AG04449 (cell line): ENCODE data around the gene DDOST.

ENCODE experiments used
- CTCF ChIA-PET: fragments of 350-600 bp; formaldehyde crosslinking; extraction: SDS; loops from one replicate; lab custom pipeline; 2021; ENCODE audit warnings: antibody characterized with exemption; lab: Yijun Ruan, JAX
- POLR2A ChIA-PET: fragments of 400-600, 350-600 bp; formaldehyde crosslinking; extraction: SDS; loops from one replicate; lab custom pipeline; 2020; ENCODE audit warnings: antibody characterized with exemption, inconsistent platforms; lab: Yijun Ruan, JAX
- DNase-seq: peaks from one replicate; pipeline ENCODE4 v3.0.0-alpha.2; 2010; ENCODE audit warnings: low read depth, low spot score
- H3K4me3 ChIP-seq: 2 replicates; pipeline ENCODE4 v1.5.1; 2011; ENCODE audit warnings: low read depth, mild to moderate bottlenecking, control low read depth, low read length
- TF ChIP-seq, protein P1 (sequence below): IDR thresholded peaks from one replicate; pipeline ENCODE4 v1.5.1; 2011; ENCODE audit warnings: mild to moderate bottlenecking, moderate library complexity, low read length, control low read depth, inconsistent platforms; ENCODE audit not compliant: insufficient read depth; ENCODE audit errors: missing control alignments

DDOST gene

DNA sequence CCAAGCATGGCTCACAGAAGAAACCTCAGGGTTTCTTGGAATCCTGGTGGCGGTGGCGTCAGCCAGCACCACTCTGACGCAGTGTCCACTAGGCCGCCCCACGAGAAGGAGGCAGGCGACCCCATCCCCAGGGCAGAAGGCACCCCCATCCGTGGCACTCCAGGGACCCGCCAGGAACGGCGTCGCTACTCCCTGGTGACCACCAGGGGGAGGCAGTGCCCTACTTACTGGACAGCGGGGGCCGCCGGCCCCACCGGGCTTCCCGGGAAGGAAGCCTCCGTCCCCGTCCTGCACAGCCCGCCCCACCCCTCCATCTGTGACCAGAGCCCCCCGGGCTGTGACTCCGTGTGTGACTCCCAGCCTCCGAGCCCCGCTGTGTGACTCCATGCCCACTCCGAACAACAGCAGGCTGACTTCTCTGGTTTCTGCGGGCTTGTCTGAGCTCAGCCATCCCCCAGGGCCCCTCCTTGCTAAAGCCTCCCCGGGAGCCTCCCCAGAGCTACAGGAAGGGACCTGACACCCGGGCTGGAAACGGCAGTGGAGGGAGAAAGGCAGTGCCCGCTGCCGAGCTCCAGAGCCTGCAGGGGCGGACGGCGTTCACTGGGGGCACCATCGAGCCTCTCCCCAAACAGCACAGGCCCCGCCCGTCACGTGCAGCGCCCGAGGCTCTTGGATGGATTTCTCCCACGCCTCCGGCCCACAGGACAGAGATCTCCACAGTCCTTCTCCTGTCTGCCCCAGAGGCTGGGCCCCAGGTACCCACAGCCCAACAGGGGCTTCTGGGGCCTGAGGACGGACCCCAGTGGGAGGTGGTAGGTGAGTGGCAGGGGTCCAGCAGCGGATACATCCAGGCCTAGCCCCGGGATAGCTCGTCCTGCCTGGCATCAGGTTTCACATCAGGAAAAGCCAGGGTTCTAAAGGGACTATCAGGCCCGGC is 35.5 kb upstream of the DDOST start:
- DNase-seq, result peak; percentile 70
- ChIA-PET CTCF (interaction anchor here (0.6 to 9.2 kb wide), 78 partner anchors 8 to 682 kb away, joined by 3 to 185 read pairs (median 4); partner anchors contain the start of genes HP1BP3, KIF17 and SH2D5), POLR2A (interaction anchor here (0.7 to 2.8 kb wide), 3 partner anchors 90 to 499 kb away, joined by 3 to 17 read pairs (median 5); partner anchors contain the start of gene HP1BP3)
- TF ChIP-seq, protein P1, sequence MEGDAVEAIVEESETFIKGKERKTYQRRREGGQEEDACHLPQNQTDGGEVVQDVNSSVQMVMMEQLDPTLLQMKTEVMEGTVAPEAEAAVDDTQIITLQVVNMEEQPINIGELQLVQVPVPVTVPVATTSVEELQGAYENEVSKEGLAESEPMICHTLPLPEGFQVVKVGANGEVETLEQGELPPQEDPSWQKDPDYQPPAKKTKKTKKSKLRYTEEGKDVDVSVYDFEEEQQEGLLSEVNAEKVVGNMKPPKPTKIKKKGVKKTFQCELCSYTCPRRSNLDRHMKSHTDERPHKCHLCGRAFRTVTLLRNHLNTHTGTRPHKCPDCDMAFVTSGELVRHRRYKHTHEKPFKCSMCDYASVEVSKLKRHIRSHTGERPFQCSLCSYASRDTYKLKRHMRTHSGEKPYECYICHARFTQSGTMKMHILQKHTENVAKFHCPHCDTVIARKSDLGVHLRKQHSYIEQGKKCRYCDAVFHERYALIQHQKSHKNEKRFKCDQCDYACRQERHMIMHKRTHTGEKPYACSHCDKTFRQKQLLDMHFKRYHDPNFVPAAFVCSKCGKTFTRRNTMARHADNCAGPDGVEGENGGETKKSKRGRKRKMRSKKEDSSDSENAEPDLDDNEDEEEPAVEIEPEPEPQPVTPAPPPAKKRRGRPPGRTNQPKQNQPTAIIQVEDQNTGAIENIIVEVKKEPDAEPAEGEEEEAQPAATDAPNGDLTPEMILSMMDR, result peak; percentile 90
- H3K4me3 ChIP-seq, result peak overlapping the region; percentile 70

DNA sequence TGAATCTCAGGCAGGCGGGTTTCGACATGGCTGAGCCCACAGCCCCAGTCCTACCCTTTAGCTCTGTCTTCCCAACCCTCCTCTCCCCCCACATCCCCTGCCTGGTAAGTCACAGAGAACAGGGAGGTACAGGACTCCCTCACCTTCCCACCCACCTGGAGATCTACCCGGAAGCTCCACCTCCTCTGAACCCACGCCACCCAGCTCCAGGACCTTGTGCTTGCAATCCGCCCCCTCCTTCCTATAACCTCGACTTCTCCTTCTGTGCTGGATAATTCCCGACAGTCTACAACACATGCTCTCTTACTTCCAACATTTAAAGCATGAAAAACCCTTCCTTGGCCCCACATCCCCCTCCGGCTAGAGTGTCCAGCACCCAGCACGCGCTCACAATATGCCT is 34.3 kb upstream of the DDOST start:
- CTCF ChIA-PET, result interaction anchor here (0.7 to 9.2 kb wide), 20 partner anchors 9 to 673 kb away, joined by 3 to 185 read pairs (median 4); partner anchors contain the start of gene HP1BP3

DNA sequence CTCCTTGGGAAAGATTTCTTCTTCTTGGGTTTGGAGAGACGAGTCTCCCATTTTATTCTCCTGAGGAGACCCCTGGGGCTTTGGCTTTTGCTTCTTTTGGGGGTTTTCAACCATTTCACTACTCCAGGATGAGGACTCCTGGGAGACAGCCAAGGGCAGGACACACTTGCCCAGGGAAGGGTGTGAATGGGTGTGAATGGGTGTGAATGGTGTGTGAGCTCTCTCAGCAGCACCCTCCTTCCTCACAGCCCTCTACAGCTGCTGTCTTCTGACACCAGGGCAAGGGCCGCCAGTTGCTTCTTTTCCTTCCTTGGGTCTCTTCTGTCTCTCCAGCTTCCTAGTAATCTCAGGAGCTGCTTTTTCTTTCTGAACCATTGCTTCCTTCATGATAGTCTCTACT is 32.5 kb upstream of the DDOST start:
- CTCF ChIA-PET, result interaction anchor here (0.8 to 9.2 kb wide), 5 partner anchors 13 to 675 kb away, joined by 3 to 185 read pairs (median 5); no protein-coding TSS in a partner anchor
- TF ChIP-seq, protein P1, result no peak
- H3K4me3 ChIP-seq, result no peak overlapping the region
- POLR2A ChIA-PET, result no interaction called here
- no peak for DNase-seq

More for the DNA sequence above, 34.3 kb upstream of the DDOST start:
- TF ChIP-seq, protein P1, result no peak
- POLR2A ChIA-PET, result no interaction called here
- no peak overlapping the region for H3K4me3 ChIP-seq
- DNase-seq, result no peak

DNA sequence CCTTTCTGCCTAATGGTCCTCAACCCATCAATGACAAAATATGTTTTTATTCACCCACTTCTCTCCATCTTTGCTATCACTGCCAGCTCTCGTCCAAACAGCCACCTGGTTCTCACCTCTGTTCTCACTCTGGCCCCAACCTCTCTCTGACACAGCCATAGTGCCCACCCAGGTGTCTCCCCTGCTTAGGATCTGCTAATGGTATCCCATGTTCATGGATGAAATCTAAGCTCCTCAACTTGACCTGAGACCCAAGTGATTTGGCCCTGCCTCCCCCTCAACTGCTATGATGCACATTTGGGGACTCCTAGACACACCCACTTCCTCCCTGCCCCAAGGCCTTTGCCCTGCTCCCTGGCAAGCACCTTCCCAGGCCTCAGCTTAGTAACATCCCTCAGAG is 30.7 kb upstream of the DDOST start:
- TF ChIP-seq, protein P1, result no peak
- no peak for DNase-seq
- ChIA-PET POLR2A (no interaction called here), CTCF (interaction anchor here (0.8 to 9.2 kb wide), 3 partner anchors 10 to 677 kb away, joined by 3 to 185 read pairs (median 10); no protein-coding TSS in a partner anchor)
- no peak overlapping the region for H3K4me3 ChIP-seq

DNA sequence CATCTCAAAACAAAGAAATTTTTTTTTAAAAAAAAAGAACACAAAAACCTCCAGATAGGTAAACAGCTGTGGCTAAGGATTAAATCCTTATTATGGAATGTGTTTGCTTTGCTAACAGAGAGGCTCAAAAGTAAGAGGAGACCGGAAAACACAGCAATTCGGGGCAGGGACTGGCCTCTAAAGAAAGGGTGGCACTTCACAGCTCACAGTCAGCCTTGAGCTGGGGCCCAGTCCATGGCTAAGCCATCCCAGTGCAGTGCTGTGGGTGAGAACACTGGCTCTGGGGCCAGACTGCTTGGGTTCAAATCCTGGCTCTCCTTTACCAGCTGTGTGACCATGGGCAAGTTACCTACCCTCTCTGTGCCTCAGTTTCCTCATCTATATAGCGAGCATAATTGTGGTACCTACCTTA is 28.5 kb upstream of the DDOST start:
- DNase-seq, result no peak
- TF ChIP-seq, protein P1, result no peak
- no peak overlapping the region for H3K4me3 ChIP-seq
- ChIA-PET CTCF (no interaction called here), POLR2A (interaction anchor here (1.0 kb wide), 1 partner anchor 28 kb away, joined by 3 read pairs; no protein-coding TSS in a partner anchor)
